ENCODE results near the gene ATP2C2. TPM values are rescaled to one million over a fixed set of nuclear protein-coding genes. Genes with fewer than 3 reads are reported as not detected.

Gene ATP2C2
- total RNA-seq, 4 donors from 2014 or later = 51.7 to 133 (median 57.7) TPM

DNA sequence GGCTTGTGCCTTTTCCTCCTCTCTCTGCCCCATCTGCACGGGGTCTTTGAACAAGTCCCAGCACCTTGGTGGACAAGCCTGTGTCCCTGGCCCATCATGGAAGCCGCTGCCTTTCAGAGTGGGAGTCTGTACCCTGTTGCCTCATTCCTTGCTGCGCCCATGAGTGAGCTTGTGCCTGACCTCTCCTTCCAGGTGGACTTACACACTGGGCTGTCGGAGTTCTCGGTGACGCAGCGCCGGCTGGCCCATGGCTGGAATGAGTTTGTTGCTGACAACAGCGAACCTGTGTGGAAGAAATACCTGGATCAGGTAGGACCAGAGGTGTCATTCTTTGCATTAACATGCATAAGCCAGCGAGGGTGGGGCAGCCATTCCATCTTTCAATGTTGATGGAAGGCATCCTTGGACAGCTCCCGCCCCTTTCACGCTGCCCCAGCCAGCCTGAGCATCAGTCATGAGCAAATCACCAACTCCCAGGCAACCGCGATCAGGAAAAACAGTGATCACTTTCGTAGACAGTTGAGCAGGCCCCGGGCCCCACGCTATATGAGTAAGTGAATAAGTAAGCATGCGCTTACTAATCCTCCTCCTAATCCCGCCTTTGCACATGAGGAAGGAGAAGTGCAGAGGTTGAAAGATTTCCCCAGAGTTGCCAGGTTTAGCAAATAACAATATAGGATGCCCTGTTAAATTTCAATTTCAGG lies 36.8 kb downstream of the ATP2C2 start:
- H3K4me3 ChIP-seq (ENCODE audit: low read depth, poor library complexity, severe bottlenecking) = no peak overlapping the region
- WGBS, 2 donors = 80 to 91% methylated on average over 19 of the region's 19 CpGs
- TF ChIP-seq, protein P1, sequence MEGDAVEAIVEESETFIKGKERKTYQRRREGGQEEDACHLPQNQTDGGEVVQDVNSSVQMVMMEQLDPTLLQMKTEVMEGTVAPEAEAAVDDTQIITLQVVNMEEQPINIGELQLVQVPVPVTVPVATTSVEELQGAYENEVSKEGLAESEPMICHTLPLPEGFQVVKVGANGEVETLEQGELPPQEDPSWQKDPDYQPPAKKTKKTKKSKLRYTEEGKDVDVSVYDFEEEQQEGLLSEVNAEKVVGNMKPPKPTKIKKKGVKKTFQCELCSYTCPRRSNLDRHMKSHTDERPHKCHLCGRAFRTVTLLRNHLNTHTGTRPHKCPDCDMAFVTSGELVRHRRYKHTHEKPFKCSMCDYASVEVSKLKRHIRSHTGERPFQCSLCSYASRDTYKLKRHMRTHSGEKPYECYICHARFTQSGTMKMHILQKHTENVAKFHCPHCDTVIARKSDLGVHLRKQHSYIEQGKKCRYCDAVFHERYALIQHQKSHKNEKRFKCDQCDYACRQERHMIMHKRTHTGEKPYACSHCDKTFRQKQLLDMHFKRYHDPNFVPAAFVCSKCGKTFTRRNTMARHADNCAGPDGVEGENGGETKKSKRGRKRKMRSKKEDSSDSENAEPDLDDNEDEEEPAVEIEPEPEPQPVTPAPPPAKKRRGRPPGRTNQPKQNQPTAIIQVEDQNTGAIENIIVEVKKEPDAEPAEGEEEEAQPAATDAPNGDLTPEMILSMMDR (IDR thresholded peaks at IDR 0.05) = no peak
- no peak for TF ChIP-seq POLR2A (IDR thresholded peaks at IDR 0.05)
- intact Hi-C loops (cut with DNase I; ENCODE audit: low total_unique reads) = no loop called here
- DNase-seq (ENCODE audit: low spot score in 2 of 2) = no peak

DNA sequence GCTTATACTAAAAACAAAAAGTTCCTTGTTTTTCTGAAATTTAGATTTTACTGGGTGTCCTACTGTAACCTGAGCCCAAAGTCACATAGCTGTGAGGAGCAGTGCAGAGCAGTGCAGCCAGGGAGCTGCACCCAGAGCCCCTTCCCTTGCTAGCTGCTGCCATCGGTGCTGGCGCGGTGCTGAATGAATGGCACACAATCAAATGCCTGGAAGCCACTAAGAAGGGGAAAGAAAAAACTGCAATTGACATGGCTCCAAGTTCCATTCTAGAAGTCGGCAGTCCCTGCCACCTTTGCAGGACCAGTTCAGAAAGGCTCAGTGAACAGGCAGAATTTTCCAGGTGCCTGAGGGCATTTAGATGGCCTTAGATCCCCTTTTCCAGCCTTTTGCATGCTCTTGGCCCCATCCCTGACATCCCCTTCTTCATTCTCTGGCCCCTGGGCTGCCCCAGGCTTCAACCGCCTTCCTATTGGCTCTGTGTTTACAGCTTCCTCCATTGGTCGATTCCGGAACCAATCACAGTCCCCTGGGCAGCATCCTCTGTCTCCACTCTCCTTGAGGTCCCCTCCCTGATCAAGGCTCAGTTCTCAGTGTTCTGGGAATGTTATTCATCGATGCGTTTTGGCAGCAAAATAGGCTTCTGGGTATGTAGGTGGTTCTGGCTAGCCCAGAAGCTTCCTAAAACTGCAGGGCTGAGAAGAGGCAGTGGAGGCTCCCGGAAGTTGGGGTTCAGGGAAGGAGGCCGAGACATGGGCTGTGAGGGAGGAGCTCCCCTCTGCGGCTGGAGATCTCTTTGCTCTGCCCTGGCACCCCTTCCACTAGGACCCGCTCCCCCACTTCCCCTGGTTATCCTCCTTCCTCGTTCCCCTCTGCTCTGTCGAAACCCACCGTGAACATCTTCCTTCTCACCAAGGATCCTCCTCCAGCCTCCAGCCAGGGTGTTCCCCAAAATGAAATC lies 37.9 kb downstream of the ATP2C2 start:
- DNase-seq (ENCODE audit: low spot score in 2 of 2) = no peak
- 47 to 54% methylated on average over 16 of the region's 16 CpGs for WGBS, 2 donors
- no peak for TF ChIP-seq POLR2A (IDR thresholded peaks at IDR 0.05)
- TF ChIP-seq, protein P1 (IDR thresholded peaks at IDR 0.05) = no peak
- intact Hi-C loops (cut with DNase I; ENCODE audit: low total_unique reads) = no loop called here
- H3K4me3 ChIP-seq (ENCODE audit: low read depth, poor library complexity, severe bottlenecking) = no peak overlapping the region

DNA sequence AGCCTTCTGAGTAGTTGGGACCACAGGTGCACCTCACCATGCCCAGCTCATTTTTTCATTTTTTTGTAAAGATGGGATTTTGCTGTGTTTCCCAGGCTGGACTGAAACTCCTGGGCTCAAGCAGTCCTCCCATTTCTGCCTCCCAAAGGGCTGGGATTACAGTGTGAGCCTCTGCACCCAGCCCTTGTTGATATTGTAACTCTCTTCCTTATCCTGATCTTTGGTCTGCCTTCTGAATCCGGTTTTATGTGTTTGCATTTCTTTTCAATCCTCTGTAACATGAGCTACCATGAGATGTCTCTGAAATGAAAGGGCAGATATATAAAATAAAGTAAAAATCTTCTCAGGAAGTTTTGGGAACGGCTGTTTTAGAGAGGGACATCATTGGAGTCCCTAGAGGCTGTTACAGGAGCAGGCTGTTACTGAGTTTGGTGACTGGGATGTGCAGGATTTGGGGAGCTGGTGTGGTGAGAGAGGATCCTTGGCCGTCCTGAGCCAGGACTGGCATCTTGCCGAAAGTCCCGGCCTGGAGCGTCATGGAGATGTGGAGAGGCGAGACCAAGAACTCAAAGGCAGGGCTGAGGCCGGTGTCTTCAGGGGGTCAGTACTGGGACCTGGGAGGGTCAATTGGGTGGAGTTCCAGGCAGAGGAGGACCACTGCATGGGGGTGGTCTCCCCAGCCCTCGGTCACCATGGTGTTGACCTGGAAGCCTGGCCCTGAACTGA lies 39.4 kb downstream of the ATP2C2 start:
- H3K4me3 ChIP-seq (ENCODE audit: low read depth, poor library complexity, severe bottlenecking) = no peak overlapping the region
- no peak for DNase-seq (ENCODE audit: low spot score in 2 of 2)
- intact Hi-C loops (cut with DNase I; ENCODE audit: low total_unique reads) = no loop called here
- TF ChIP-seq, protein P1 (IDR thresholded peaks at IDR 0.05) = no peak
- TF ChIP-seq POLR2A (IDR thresholded peaks at IDR 0.05) = no peak
- 58 to 75% methylated on average over 9 of the region's 9 CpGs for WGBS, 2 donors

DNA sequence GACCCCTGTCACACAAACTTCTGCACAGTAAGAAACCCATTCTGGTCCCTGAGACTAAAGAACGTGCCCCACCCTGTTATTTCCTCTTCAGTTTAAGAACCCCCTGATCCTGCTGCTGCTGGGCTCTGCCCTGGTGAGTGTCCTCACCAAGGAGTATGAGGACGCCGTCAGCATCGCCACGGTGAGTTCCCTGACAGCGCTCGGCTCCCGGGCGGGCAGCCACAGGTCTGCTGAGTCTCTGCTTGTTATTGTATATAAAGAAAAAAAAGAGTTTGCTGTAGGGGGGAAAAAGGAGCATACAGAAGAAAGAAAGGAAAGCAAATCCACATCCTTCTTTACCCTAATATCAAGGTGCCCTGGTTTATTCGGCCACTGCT lies 40.0 kb downstream of the ATP2C2 start:
- no peak overlapping the region for H3K4me3 ChIP-seq (ENCODE audit: low read depth, poor library complexity, severe bottlenecking)
- intact Hi-C loops (cut with DNase I; ENCODE audit: low total_unique reads) = no loop called here
- DNase-seq (ENCODE audit: low spot score in 2 of 2) = no peak
- no peak for TF ChIP-seq POLR2A (IDR thresholded peaks at IDR 0.05)
- TF ChIP-seq, protein P1 (IDR thresholded peaks at IDR 0.05) = no peak
- 61 to 67% methylated on average over 10 of the region's 10 CpGs for WGBS, 2 donors

DNA sequence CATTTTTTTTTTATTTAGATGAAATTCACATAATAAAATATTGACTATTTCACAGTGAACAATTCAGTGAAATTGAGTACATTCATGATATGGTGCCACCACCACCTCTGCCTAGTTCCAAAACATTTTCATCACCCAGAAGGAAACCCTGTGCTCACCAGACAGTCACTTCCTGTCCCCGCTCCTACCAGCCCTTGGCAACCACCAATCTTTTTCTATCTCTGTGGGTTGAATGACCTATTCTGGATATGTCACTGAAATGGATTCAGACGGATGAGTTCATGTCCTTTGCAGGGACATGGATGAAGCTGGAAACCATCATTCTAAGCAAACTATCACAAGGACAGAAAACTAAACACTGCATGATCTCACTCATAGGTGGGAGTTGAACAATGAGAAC lies 40.5 kb downstream of the ATP2C2 start:
- WGBS, 2 donors = 58 to 63% methylated on average over 2 of the region's 2 CpGs
- no peak for TF ChIP-seq POLR2A (IDR thresholded peaks at IDR 0.05)
- TF ChIP-seq, protein P1 (IDR thresholded peaks at IDR 0.05) = no peak
- DNase-seq (ENCODE audit: low spot score in 2 of 2) = no peak
- no peak overlapping the region for H3K4me3 ChIP-seq (ENCODE audit: low read depth, poor library complexity, severe bottlenecking)
- intact Hi-C loops (cut with DNase I; ENCODE audit: low total_unique reads) = no loop called here
